Immature natural killer cell (primary cell): ENCODE measurements around the gene WWOX. TPM values are rescaled to one million over a fixed set of nuclear protein-coding genes. Genes with fewer than 3 reads are reported as not detected.

Experiments used
- DNase-seq, 3 donors: peaks; one replicate each; pipeline ENCODE4 v3.0.0; 2022; ENCODE audit warnings: mixed read lengths in 1 of 3
- H3K27ac Mint-ChIP-seq, 6 donors: one replicate each; pipeline ENCODE4 v1.8.0; 2020; ENCODE audit warnings: mixed read lengths in 6 of 6, mild to moderate bottlenecking in 5 of 6, inconsistent platforms in 4 of 6, moderate library complexity in 3 of 6
- H3K27me3 Mint-ChIP-seq, 3 donors: one replicate each; pipeline ENCODE4 v1.8.0; 2020 to 2021; ENCODE audit warnings: low read depth in 3 of 3, mild to moderate bottlenecking in 3 of 3, mixed read lengths in 3 of 3, moderate library complexity in 3 of 3, inconsistent platforms in 1 of 3
- H3K36me3 Mint-ChIP-seq, 3 donors: one replicate each; pipeline ENCODE4 v1.8.0; 2020; ENCODE audit warnings: mixed read lengths in 3 of 3, inconsistent platforms in 2 of 3, mild to moderate bottlenecking in 2 of 3
- H3K4me1 Mint-ChIP-seq, 2 donors: one replicate each; pipeline ENCODE4 v1.8.0; 2020; ENCODE audit warnings: inconsistent platforms in 2 of 2, mild to moderate bottlenecking in 2 of 2, mixed read lengths in 2 of 2, moderate library complexity in 1 of 2
- H3K4me3 Mint-ChIP-seq, 5 donors: one replicate each; pipeline ENCODE4 v1.8.0; 2020; ENCODE audit warnings: mild to moderate bottlenecking in 5 of 5, mixed read lengths in 5 of 5, inconsistent platforms in 3 of 5, moderate library complexity in 3 of 5
- H3K9me3 Mint-ChIP-seq, 6 donors: one replicate each; pipeline ENCODE4 v1.8.0; 2020; ENCODE audit warnings: mild to moderate bottlenecking in 6 of 6, mixed read lengths in 6 of 6, inconsistent platforms in 4 of 6, moderate library complexity in 3 of 6
- polyA plus RNA-seq, 3 donors: library from polyadenylated mRNA; unstranded; fragments of 300-500 nt; fragmentation: Illumina TruSeq; gene quantifications; one replicate each; pipeline ENCODE4 v1.2.3, GENCODE V29; 2021

The WWOX gene
- polyA plus RNA-seq, 3 donors from 2014 or later, result 9.0 to 13.9 (median 12.3) TPM

DNA sequence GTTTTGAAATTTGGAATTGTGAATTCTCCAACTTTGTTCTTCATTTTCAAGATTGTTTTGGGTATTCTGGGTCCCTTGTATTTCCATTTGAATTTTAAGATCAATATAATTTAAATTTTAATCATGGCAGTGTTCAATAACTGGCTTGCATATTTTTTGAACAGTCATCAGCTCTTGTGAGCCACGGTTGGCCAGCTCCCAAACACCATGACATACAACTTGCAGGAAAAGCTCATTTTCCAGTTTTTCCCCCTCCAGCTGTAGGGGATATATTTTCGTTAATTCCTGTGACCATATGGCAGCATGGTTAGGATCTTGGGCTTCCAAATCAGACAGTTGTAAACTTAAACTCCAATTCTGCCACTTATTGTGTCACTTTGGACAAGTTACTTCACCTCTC is 690.1 kb downstream of the WWOX start:
- DNase-seq, result no peak
- Mint-ChIP-seq H3K4me3 (no peak overlapping the region), H3K27ac (no peak overlapping the region), H3K9me3 (no peaks in the 10 kb centered on the region), H3K36me3 (no peaks in the 10 kb centered on the region), H3K4me1 (peaks cover 17 to 21% of the 10 kb centered on the region in 2 donors), H3K27me3 (peaks cover 0 to 1% (median 0%) of the 10 kb centered on the region in 3 donors)

- Mint-ChIP-seq H3K9me3 (no peaks in the 10 kb centered on the region), H3K4me1 (peaks cover 32 to 35% of the 10 kb centered on the region in 2 donors), H3K27me3 (peaks cover 0 to 3% (median 0%) of the 10 kb centered on the region in 3 donors), H3K36me3 (no peaks in the 10 kb centered on the region), H3K27ac (peak overlapping the region in 1 of 6 donors; percentile 78), H3K4me3 (no peak overlapping the region)
- no peak for DNase-seq
Observed at GRCh38 chr16:78791011-78791410, 691.6 kb downstream of the WWOX start.

GRCh38 chr16:78791926-78792325 is 692.5 kb downstream of the WWOX start:
- no peak overlapping the region for H3K4me3 Mint-ChIP-seq
- H3K27me3 Mint-ChIP-seq, result peaks cover 0 to 3% (median 0%) of the 10 kb centered on the region in 3 donors
- H3K4me1 Mint-ChIP-seq, result peaks cover 39 to 40% of the 10 kb centered on the region in 2 donors
- H3K27ac Mint-ChIP-seq, result no peak overlapping the region
- no peak for DNase-seq
- H3K9me3 Mint-ChIP-seq, result no peaks in the 10 kb centered on the region
- no peaks in the 10 kb centered on the region for H3K36me3 Mint-ChIP-seq

GRCh38 chr16:78792952-78793351 is 693.5 kb downstream of the WWOX start:
- Mint-ChIP-seq H3K27ac (peak overlapping the region in 1 of 6 donors; percentile 50), H3K4me3 (no peak overlapping the region), H3K4me1 (peaks cover 39 to 40% of the 10 kb centered on the region in 2 donors), H3K36me3 (no peaks in the 10 kb centered on the region), H3K27me3 (peaks cover 0 to 3% (median 0%) of the 10 kb centered on the region in 3 donors), H3K9me3 (no peaks in the 10 kb centered on the region)
- DNase-seq, result no peak

DNA sequence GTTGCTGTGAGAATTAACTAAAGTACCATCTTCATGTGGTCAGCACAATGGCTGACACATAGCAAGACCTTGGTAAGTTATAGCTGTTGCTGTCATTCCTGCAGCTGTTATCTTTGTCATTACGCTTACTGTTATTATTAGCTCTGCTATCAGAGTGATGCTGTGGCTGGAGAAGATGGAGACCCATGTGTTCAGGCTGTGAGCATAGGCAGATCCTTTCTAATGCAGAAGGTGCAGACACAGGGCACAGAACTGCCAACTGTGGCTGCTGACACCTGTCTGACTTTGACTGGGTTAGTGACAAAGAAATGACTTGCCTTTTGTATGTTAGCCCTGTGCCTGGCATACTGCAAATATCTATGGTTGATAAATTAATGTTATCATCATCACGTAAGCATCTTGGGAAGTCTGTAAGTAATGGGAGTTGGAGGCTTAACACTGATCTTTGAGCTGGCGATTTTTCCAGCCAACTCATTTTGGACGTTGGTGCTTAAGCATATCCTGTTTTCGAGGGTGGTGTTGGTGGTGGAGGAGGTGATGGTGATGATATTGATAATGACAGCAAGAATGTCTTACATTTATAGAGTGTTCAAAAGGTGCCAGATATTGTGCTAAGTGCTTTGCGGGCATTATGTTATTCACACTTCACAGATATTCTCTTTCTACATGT is 695.3 kb downstream of the WWOX start:
- Mint-ChIP-seq H3K36me3 (peaks cover 0 to 3% (median 0%) of the 10 kb centered on the region in 3 donors), H3K4me1 (peaks cover 39 to 41% of the 10 kb centered on the region in 2 donors), H3K27ac (peak overlapping the region; percentile 7 to 78 (median 44)), H3K27me3 (peaks cover 0 to 3% (median 2%) of the 10 kb centered on the region in 3 donors), H3K9me3 (no peaks in the 10 kb centered on the region), H3K4me3 (peak overlapping the region; percentile 34 to 64 (median 49))
- peak; percentile 21 to 64 (median 53) for DNase-seq

GRCh38 chr16:78795433-78795832 is 696.0 kb downstream of the WWOX start:
- Mint-ChIP-seq H3K36me3 (peaks cover 0 to 3% (median 0%) of the 10 kb centered on the region in 3 donors), H3K4me1 (peaks cover 38 to 45% of the 10 kb centered on the region in 2 donors), H3K27ac (peak overlapping the region in 5 of 6 donors; percentile 7 to 78 (median 33)), H3K4me3 (peak overlapping the region; percentile 34 to 64 (median 49)), H3K9me3 (no peaks in the 10 kb centered on the region), H3K27me3 (peaks cover 0 to 3% (median 2%) of the 10 kb centered on the region in 3 donors)
- no peak for DNase-seq

DNA sequence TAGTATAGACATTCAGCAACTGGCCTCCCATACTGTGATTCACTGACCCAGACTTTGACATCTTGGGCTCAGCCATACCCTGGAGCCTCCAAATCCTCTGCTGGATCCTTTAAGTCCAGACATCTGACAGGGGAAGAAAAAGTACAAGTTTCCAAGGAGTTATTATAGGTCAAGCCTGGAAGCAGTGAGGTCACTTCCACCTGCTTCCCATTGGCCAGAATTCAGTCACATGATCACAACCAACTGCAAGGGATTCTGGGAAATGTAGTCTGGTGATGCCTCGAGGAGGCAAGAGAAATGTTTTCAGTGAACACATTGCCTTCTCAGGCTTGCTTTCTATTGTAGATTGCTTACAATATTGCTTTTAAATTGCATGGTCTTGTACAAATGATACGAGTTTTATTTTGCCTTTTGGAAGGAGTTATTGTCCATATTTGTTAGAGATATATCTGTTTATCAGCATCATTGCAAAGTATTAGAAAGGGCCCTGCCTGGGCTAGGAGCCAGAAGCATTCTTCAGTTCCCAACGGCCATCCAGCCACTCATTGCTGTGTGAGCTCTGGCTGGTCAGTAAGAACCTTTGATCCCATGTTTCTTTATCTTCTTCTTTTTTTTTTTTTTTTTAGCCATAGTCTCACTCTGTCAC is 696.9 kb downstream of the WWOX start:
- DNase-seq, result peak; percentile 32 to 51 (median 44)
- Mint-ChIP-seq H3K27ac (peak overlapping the region in 3 of 6 donors; percentile 14 to 67 (median 53)), H3K27me3 (peaks cover 0 to 5% (median 3%) of the 10 kb centered on the region in 3 donors), H3K9me3 (no peaks in the 10 kb centered on the region), H3K4me1 (peaks cover 41 to 49% of the 10 kb centered on the region in 2 donors), H3K36me3 (peaks cover 0 to 3% (median 0%) of the 10 kb centered on the region in 3 donors), H3K4me3 (peak overlapping the region in 2 of 5 donors; percentile 26 to 28)

- Mint-ChIP-seq H3K4me3 (no peak overlapping the region), H3K27ac (no peak overlapping the region), H3K4me1 (peaks cover 43 to 54% of the 10 kb centered on the region in 2 donors), H3K27me3 (peaks cover 2 to 6% (median 5%) of the 10 kb centered on the region in 3 donors), H3K36me3 (peaks cover 0 to 3% (median 0%) of the 10 kb centered on the region in 3 donors), H3K9me3 (no peaks in the 10 kb centered on the region)
- no peak for DNase-seq
Observed at GRCh38 chr16:78799429-78799828, 700.0 kb downstream of the WWOX start.

DNA sequence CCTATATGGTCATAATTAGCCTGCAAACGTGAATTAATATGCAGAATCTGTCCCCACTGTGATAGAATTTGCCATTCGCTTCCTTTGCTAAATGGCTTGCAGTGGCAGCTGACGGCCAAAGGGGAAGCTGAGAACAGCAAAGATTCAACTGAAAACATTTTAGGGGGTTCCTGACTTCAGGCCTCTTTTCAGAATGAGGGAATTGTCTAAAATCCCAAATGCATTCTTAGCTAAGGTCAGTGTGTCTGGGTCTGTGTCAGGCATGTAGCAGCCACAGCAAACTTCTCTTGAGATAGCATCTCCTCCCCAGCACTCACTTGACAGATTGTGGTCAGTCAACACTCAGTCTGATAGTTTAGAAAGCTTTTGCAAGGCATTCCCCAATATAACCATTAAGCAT is 701.1 kb downstream of the WWOX start:
- peak overlapping the region in 1 of 5 donors; percentile 1 for H3K4me3 Mint-ChIP-seq
- H3K9me3 Mint-ChIP-seq, result no peaks in the 10 kb centered on the region
- peak overlapping the region in 3 of 6 donors; percentile 18 to 51 (median 25) for H3K27ac Mint-ChIP-seq
- peaks cover 2 to 5% (median 4%) of the 10 kb centered on the region in 3 donors for H3K27me3 Mint-ChIP-seq
- peaks cover 0 to 3% (median 0%) of the 10 kb centered on the region in 3 donors for H3K36me3 Mint-ChIP-seq
- peaks cover 32 to 43% of the 10 kb centered on the region in 2 donors for H3K4me1 Mint-ChIP-seq
- peak in 2 of 3 donors; percentile 9 to 19 for DNase-seq

- no peak overlapping the region for H3K4me3 Mint-ChIP-seq
- peaks cover 2 to 4% (median 3%) of the 10 kb centered on the region in 3 donors for H3K27me3 Mint-ChIP-seq
- H3K27ac Mint-ChIP-seq, result no peak overlapping the region
Observed at GRCh38 chr16:78804058-78804735, 704.7 kb downstream of the WWOX start.

DNA sequence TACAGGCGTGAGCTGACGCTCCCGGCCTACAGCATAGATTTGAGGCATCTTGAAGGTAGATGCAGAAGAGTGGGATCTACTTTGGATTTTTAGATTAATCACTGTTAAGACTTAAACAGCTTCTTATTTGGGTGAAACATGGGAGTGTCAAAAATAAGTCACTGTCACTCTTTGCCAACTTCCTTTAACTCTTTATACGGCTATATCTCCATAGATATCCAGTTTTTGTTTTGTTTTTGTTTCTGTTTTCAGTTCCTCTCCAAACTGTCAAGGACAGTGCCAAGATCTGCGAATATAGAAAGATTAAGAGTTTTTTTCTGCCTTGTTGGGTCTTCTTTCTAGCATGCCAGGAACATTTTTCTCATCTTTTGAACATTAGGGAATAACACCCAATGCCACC is 706.1 kb downstream of the WWOX start:
- no peak overlapping the region for H3K4me3 Mint-ChIP-seq
- DNase-seq, result no peak
- peaks cover 2 to 4% (median 3%) of the 10 kb centered on the region in 3 donors for H3K27me3 Mint-ChIP-seq
- peaks cover 17 to 24% of the 10 kb centered on the region in 2 donors for H3K4me1 Mint-ChIP-seq
- H3K9me3 Mint-ChIP-seq, result no peaks in the 10 kb centered on the region
- H3K27ac Mint-ChIP-seq, result no peak overlapping the region
- no peaks in the 10 kb centered on the region for H3K36me3 Mint-ChIP-seq

More at GRCh38 chr16:78804058-78804735, 704.7 kb downstream of the WWOX start:
- Mint-ChIP-seq H3K4me1 (peaks cover 20 to 33% of the 10 kb centered on the region in 2 donors), H3K36me3 (no peaks in the 10 kb centered on the region), H3K9me3 (no peaks in the 10 kb centered on the region)
- DNase-seq, result no peak

DNA sequence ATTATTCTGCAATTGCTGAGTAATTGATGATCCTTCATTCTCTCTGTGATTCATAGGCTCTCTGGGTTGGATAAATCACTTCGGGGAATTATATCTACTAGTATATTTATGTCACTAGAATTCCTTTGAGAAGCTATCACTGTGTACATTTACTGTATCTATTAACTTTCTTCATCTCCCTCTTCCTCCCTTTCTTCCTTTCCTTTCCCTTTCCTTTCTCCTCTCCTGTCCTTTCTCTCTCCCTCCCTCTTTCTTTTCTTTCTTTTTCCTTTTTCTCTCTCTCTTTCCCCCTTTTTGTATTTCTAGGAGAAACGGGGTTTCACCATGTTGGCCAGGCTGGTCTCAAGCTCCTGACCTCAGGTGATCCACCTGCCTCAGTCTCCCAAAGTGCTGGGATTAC is 711.8 kb downstream of the WWOX start:
- H3K27ac Mint-ChIP-seq, result no peak overlapping the region
- peaks cover 0 to 4% (median 0%) of the 10 kb centered on the region in 3 donors for H3K36me3 Mint-ChIP-seq
- H3K4me3 Mint-ChIP-seq, result no peak overlapping the region
- H3K4me1 Mint-ChIP-seq, result no peaks in the 10 kb centered on the region
- no peaks in the 10 kb centered on the region for H3K9me3 Mint-ChIP-seq
- peaks cover 2 to 6% (median 5%) of the 10 kb centered on the region in 3 donors for H3K27me3 Mint-ChIP-seq
- no peak for DNase-seq

DNA sequence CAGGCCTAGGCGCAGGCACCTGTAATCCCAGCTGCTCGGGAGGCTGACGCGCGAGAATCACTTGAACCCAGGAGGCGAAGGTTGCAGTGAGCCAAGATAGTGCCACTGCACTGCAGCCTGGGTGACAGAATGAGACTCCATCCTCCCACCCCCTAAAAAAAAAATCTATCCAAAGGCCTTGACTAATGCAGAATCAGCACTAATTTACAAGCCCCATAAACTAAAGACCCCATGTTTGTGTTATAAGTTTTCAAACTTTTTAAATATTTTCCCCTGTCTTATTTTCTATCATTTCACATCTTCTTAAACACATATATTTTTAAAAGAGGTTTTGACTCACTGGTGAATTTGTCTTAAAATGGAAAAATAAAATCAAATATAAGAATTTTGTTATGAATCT is 713.1 kb downstream of the WWOX start:
- DNase-seq, result no peak
- Mint-ChIP-seq H3K27me3 (peaks cover 2 to 6% (median 5%) of the 10 kb centered on the region in 3 donors), H3K9me3 (no peaks in the 10 kb centered on the region), H3K4me1 (no peaks in the 10 kb centered on the region), H3K4me3 (no peak overlapping the region), H3K27ac (no peak overlapping the region), H3K36me3 (peaks cover 0 to 4% (median 0%) of the 10 kb centered on the region in 3 donors)
